Activated naive CD4-positive, alpha-beta T cell treated with anti-CD3 and anti-CD28 coated beads, Interleukin-2, amount 50 U/mL, for 16 hours (primary cell): ENCODE results near the gene FARS2.

Experiments
- DNase-seq: peaks from one replicate; pipeline ENCODE4 v3.0.0-alpha.2; 2020

Gene FARS2

DNA sequence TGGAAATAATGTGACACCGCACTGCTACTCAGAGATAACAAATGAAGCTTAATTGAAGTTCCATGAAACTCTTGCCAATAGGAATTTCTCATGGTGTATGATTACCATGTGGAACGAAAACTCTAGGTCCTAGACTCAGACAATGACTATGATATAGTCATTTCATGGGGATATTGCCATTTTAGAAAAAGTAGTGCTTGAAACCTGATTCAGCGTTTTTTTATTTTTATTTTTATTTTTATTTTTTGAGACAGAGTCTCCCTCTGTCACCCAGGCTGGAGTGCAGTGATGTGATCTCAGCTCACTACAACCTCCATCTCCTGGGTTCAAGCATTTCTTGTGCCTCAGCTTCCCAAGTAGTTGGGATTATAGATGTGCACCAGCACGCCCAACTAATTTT is 253.9 kb downstream of the FARS2 start:
- DNase-seq, result no peak

DNA sequence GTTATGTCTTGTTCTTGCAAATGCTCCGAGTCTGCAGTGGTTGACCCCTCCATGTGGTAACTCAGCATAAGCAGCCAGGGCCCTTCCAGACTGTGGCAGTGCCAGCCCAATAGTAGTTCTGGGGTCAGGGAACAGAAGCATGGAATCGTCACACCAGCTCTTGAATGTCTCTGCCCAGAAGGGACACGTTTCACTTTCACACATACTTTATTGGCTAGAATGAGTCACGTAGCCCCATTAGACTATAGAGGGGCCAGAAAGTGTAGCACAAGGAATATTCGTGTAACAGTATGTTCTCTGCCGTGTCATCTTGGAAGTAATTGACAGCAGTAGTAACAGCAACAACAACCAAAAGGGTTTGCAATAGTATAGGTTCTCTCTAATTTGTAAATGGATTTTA is 254.7 kb downstream of the FARS2 start:
- no peak for DNase-seq

DNA sequence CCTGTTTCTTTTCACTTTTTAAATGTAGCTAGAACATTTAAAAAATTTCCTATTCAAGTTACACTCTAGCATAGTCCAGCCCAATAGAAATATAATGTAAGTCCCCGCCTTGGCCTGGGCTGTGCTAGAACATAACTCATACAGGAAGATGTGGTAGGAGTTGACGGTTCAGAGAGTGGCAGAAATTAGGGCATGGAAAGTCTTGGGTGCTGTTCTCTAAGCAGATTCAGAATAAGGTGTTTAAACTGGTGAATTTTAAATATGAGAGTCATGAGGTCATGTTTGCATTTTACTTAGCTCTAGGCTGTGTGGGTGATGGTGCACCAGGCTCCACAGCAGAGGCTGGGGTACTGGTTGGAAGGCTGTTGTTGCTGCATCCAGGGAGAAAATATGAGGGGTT is 256.5 kb downstream of the FARS2 start:
- DNase-seq, result no peak

GRCh38 chr6:5518936-5519491 is 257.7 kb downstream of the FARS2 start:
- DNase-seq, result no peak

- no peak for DNase-seq
These were observed 259.5 kb downstream of the FARS2 start for GRCh38 chr6:5520796-5521195.

- DNase-seq, result no peak
These were observed 260.0 kb downstream of the FARS2 start for GRCh38 chr6:5521322-5521721.

- no peak for DNase-seq
These were observed 260.8 kb downstream of the FARS2 start for GRCh38 chr6:5522147-5522546.

- DNase-seq, result no peak
These were observed 262.8 kb downstream of the FARS2 start for GRCh38 chr6:5524110-5524509.

DNA sequence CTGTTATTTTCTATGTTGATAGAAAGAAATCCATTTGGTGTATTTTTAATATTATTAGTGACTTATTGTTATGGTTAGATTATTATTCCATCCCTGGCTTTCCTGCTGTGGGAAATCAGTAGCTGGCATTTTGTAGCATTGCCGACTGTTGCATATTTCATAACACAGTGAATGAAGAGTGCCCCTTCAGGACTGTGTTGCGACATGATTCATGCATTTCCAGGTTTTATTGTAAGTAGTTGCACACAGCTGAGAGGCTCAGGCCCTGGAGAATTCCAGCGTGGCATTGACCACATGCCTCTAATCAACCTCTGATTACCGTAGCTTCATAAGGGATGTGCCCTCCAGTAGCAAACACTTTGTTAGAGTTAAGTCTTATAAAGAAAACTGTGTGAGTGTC is 263.9 kb downstream of the FARS2 start:
- DNase-seq, result no peak

DNA sequence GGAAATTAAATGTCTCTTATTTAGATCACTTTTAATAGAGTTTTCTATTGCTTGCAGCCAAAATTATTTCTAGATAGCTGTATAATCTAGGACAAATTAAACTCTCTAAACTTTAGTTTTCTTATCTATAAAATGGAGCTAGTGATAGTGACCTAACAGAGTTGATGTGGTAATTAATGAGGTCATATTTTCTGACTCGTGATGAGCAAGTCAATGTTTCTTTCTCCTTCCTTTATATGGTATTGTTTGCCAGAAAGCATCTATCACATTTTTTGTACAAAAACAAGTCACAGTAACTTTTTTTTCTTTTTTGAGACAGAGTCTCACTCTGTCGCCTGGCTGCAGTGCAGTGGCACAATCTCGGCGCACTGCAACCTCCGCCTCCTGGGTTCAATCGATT is 267.7 kb downstream of the FARS2 start:
- no peak for DNase-seq

GRCh38 chr6:5529733-5530132 is 268.4 kb downstream of the FARS2 start:
- no peak for DNase-seq

DNA sequence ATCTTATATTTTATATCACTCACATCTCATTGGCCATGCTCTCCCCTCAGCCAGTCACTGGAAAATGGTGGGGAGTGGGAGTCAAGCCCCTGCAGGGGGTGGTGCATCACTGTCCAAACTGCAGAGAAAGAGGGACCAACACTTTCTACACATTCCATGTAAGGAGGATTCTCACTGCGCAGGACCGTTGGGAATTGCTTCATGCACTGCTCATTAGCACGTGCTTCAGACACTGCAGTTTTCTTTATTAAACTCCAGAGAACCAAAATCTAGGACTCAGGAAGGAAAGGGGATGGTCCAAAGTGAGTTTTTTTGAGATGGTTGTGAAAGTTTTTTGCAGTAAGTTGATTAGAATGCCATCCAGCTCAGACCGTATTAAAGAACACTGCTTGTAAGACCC is 269.8 kb downstream of the FARS2 start:
- DNase-seq, result no peak

GRCh38 chr6:5531853-5532375 is 270.6 kb downstream of the FARS2 start:
- no peak for DNase-seq

- DNase-seq, result no peak
These were observed 271.6 kb downstream of the FARS2 start for GRCh38 chr6:5532941-5533340.

DNA sequence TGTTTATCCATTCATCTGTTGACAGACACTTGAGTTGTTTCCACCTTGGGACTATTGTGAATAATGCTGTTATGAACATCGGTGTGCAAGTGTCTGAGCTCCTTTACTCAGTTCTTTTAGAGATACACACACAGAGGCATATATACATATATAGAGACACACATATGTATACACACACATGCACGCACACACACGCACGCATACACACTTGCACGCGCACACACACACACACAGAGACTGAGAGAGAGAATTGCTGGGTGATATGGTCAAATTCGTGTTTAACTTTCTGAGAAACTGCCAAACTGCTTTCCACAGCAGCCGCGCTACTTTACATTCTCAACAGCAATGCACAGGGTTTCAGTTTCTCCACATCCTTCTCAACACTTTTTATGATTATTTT is 273.3 kb downstream of the FARS2 start:
- DNase-seq, result no peak

- DNase-seq, result no peak
These were observed 275.3 kb downstream of the FARS2 start for GRCh38 chr6:5536644-5537043.

- DNase-seq, result no peak
These were observed 275.8 kb downstream of the FARS2 start for GRCh38 chr6:5537132-5537531.

DNA sequence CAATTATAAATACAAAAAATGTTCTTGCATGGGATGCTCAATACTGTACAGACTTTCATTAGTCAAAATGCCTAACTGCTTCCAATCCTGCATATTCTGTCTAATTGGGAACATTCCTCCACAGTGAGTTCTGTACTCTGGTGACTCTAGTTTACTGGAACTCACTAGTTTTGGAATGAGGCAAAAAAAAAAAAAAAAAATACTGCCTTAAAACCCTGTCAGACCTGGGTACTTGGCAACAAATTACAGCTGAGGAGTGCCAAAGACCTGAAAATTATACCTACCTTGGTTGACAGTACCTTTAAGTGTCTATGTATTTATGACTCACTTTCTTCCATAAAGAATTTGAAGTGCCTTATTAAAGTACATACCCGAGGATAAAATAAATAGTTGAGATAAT is 276.7 kb downstream of the FARS2 start:
- no peak for DNase-seq

DNA sequence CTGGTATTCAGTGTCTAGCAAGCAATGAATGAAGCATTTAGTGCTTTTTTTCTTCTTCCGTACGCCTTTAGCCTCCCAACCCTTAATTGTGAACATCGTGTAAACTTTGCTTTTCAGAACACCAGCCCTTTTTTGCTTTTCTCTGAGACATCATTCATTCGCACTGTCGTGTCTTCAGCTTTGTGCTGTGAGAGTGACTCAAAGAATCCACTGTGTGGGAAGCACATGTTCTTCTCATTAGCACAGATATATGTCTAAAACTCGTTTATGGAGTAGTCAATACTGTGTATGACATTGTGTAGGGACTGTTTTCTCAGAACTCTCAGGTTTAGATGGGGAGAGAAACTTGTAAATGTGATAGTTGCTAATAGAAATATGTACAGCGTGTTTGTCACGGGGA is 279.1 kb downstream of the FARS2 start:
- no peak for DNase-seq

DNA sequence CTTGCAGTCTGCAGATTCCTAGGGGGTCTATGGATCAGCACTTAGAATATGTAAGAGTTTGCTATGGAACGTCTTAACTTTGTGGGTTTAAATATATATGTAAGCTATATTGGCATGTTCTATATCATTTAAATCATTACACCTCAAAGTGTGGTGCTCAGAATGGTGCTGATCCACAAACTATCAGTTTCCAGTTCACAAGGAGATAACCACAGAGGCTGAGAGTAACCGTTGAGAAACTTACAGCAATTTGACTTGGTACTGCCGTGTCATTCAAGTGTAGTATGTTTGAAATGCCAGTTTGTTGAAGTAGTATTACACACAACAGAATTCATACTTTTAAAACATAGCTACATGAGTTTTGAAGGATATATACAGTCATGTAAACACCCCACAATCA is 279.7 kb downstream of the FARS2 start:
- no peak for DNase-seq

GRCh38 chr6:5541751-5542432 is 280.6 kb downstream of the FARS2 start:
- no peak for DNase-seq

GRCh38 chr6:5547556-5547955 is 286.2 kb downstream of the FARS2 start:
- no peak for DNase-seq

DNA sequence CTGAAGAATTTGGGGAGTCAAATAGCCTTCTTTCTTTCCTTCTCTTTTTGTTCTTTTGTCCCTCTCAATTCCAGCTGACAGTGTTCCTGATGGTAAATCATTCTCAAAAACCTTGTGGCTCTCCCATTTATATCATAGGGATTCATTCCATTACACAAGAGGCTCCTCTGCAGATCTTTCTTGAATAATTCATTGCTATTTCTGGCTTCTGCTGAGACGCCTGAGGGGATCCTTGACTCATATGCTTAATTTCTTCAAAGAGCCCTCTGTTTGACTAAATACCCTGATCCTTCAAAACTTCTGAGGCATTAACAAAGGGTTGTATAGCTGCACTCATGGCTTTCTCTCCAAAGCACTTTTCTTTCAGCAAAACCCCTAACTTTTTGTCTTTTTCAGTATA is 289.3 kb downstream of the FARS2 start:
- DNase-seq, result no peak

GRCh38 chr6:5552243-5552642 is 290.9 kb downstream of the FARS2 start:
- DNase-seq, result no peak

GRCh38 chr6:5553767-5554166 is 292.5 kb downstream of the FARS2 start:
- no peak for DNase-seq
